MM.1S (cell line): ENCODE measurements around the gene SATB2.

Source experiments
- DNase-seq: peaks from one replicate; pipeline ENCODE4 v3.0.0-alpha.2; 2015
- H2AFZ ChIP-seq: fragments of 300-600 bp; sonication (generic); 2 replicates; pipeline ENCODE4 v1.6.0; 2016; ENCODE audit warnings: antibody characterized with exemption, low read length
- H3F3A ChIP-seq: fragments of 300-600 bp; sonication (generic); 2 replicates; pipeline ENCODE4 v1.6.1; 2016; ENCODE audit warnings: mild to moderate bottlenecking, antibody characterized with exemption, low read length, moderate library complexity, mixed read lengths; ENCODE audit not compliant: insufficient read depth
- H3K27ac ChIP-seq: fragments of 300-600 bp; sonication (generic); 2 replicates; pipeline ENCODE4 v1.5.1; 2016; ENCODE audit warnings: mild to moderate bottlenecking, low read length
- H3K27me3 ChIP-seq: fragments of 300-600 bp; sonication (generic); replicated peaks from 2 replicates; pipeline ENCODE4 v1.6.0; 2016; ENCODE audit warnings: low read length; ENCODE audit not compliant: insufficient read depth
- H3K36me3 ChIP-seq: fragments of 300-600 bp; sonication (generic); replicated peaks from 2 replicates; pipeline ENCODE4 v1.6.1; 2016; ENCODE audit warnings: mild to moderate bottlenecking, low read length, mixed read lengths; ENCODE audit not compliant: insufficient read depth
- H3K4me1 ChIP-seq: fragments of 300-600 bp; sonication (generic); 2 replicates; pipeline ENCODE4 v1.6.1; 2016; ENCODE audit warnings: low read length, mixed read lengths
- H3K4me2 ChIP-seq: fragments of 300-600 bp; sonication (generic); 2 replicates; pipeline ENCODE4 v1.6.0; 2016; ENCODE audit warnings: low read depth, low read length
- H3K4me3 ChIP-seq: fragments of 300-600 bp; sonication (generic); 2 replicates; pipeline ENCODE4 v1.5.1; 2016; ENCODE audit warnings: low read length, mixed read lengths
- H3K79me2 ChIP-seq: fragments of 300-600 bp; sonication (generic); 2 replicates; pipeline ENCODE4 v1.6.1; 2016; ENCODE audit warnings: mixed run types, low read length, mixed read lengths
- H3K9ac ChIP-seq: fragments of 300-600 bp; sonication (generic); 2 replicates; pipeline ENCODE4 v1.6.1; 2016; ENCODE audit warnings: low read length, mixed read lengths
- H3K9me2 ChIP-seq: fragments of 300-600 bp; sonication (generic); replicated peaks from 2 replicates; pipeline ENCODE4 v1.6.1; 2016; ENCODE audit warnings: mild to moderate bottlenecking, low read length, mixed read lengths; ENCODE audit not compliant: insufficient read depth
- H3K9me3 ChIP-seq: fragments of 300-600 bp; sonication (generic); replicated peaks from 2 replicates; pipeline ENCODE4 v1.6.1; 2016; ENCODE audit warnings: mild to moderate bottlenecking, low read length, mixed read lengths; ENCODE audit not compliant: insufficient read depth
- H4K20me1 ChIP-seq: fragments of 300-600 bp; sonication (generic); 2 replicates; pipeline ENCODE4 v1.6.1; 2016; ENCODE audit warnings: mild to moderate bottlenecking, low read length, moderate library complexity, mixed read lengths; ENCODE audit not compliant: insufficient read depth
- EZH2 ChIP-seq: fragments of 300-600 bp; sonication (generic); optimal IDR thresholded peaks from 2 replicates; pipeline ENCODE3; 2017; ENCODE audit warnings: low read depth, mild to moderate bottlenecking, antibody characterized with exemption, low read length, mixed read lengths
- EZH2phosphoT487 ChIP-seq: fragments of 300-600 bp; sonication (generic); IDR thresholded peaks from 2 replicates; pipeline ENCODE4 v1.6.1; 2018; ENCODE audit warnings: antibody characterized with exemption, low read length
- TF ChIP-seq, protein P1 (sequence below): fragments of 300-600 bp; sonication (generic); IDR thresholded peaks from 2 replicates; pipeline ENCODE4 v1.5.1; 2016; ENCODE audit warnings: antibody characterized with exemption, low read length, mixed read lengths

SATB2 gene

DNA sequence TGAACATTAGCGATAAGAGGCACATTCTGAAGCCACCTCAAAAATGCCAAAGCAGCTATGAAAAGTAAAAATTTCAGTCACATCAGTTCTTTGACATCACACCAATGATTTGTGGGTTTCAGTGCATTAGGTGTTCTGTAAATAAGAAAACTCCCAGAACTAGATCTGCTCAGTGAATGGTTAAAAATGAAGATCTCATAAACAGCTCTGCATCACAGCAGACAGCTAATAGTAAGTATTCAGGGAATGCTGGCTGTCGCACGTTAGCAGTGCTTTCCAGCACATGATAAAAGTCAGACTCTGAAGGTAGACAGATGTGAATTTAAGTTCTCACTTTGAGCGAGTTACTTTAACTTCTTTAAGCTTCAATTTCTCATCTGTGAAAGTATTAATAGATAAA lies 154.9 kb downstream of the SATB2 start:
- no peaks in the 10 kb centered on the region for H3K9me3 ChIP-seq
- no peak overlapping the region for H2AFZ ChIP-seq
- no peaks in the 10 kb centered on the region for H3K4me1 ChIP-seq
- no peak overlapping the region for H3K9ac ChIP-seq
- H4K20me1 ChIP-seq = no peaks in the 10 kb centered on the region
- no peaks in the 10 kb centered on the region for H3K79me2 ChIP-seq
- no peaks in the 10 kb centered on the region for H3K27me3 ChIP-seq
- no peaks in the 10 kb centered on the region for H3F3A ChIP-seq
- no peak overlapping the region for H3K4me2 ChIP-seq
- no peak for DNase-seq
- H3K4me3 ChIP-seq = no peak overlapping the region
- no peaks in the 10 kb centered on the region for H3K36me3 ChIP-seq
- no peaks in the 10 kb centered on the region for H3K9me2 ChIP-seq
- TF ChIP-seq EZH2phosphoT487 (no peak), EZH2 (no peak)
- TF ChIP-seq, protein P1, sequence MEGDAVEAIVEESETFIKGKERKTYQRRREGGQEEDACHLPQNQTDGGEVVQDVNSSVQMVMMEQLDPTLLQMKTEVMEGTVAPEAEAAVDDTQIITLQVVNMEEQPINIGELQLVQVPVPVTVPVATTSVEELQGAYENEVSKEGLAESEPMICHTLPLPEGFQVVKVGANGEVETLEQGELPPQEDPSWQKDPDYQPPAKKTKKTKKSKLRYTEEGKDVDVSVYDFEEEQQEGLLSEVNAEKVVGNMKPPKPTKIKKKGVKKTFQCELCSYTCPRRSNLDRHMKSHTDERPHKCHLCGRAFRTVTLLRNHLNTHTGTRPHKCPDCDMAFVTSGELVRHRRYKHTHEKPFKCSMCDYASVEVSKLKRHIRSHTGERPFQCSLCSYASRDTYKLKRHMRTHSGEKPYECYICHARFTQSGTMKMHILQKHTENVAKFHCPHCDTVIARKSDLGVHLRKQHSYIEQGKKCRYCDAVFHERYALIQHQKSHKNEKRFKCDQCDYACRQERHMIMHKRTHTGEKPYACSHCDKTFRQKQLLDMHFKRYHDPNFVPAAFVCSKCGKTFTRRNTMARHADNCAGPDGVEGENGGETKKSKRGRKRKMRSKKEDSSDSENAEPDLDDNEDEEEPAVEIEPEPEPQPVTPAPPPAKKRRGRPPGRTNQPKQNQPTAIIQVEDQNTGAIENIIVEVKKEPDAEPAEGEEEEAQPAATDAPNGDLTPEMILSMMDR = no peak
- H3K27ac ChIP-seq = no peak overlapping the region

DNA sequence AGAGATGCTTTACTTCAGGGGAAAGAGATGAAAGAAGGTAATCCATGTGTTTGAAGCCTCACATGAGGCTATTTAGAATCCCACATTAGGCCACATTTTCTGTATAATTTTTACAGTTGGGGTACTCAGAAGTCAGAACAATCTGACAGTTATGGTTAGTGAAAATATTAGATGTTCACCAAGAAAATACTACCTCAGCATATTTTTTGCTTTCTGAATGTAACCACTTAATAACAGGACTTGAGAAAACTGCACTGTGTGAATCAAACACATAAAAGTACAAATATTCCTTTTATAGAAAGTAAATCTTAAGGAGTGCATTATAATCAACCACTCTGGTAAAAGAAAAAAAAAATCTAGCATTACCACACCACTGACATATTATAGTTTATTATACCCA lies 169.3 kb downstream of the SATB2 start:
- H3K27ac ChIP-seq = no peak overlapping the region
- H2AFZ ChIP-seq = no peak overlapping the region
- H3K9ac ChIP-seq = no peak overlapping the region
- H3K4me1 ChIP-seq = no peaks in the 10 kb centered on the region
- DNase-seq = no peak
- no peak overlapping the region for H3K4me2 ChIP-seq
- H3F3A ChIP-seq = no peaks in the 10 kb centered on the region
- no peaks in the 10 kb centered on the region for H3K9me2 ChIP-seq
- no peaks in the 10 kb centered on the region for H4K20me1 ChIP-seq
- H3K36me3 ChIP-seq = no peaks in the 10 kb centered on the region
- TF ChIP-seq EZH2 (no peak), EZH2phosphoT487 (no peak)
- TF ChIP-seq, protein P1 = no peak
- H3K4me3 ChIP-seq = no peak overlapping the region
- no peaks in the 10 kb centered on the region for H3K79me2 ChIP-seq
- H3K9me3 ChIP-seq = no peaks in the 10 kb centered on the region
- H3K27me3 ChIP-seq = no peaks in the 10 kb centered on the region

- no peaks in the 10 kb centered on the region for H3K9me3 ChIP-seq
- no peak overlapping the region for H3K4me2 ChIP-seq
- no peaks in the 10 kb centered on the region for H3F3A ChIP-seq
- no peak overlapping the region for H3K27ac ChIP-seq
- no peaks in the 10 kb centered on the region for H3K27me3 ChIP-seq
- H3K4me3 ChIP-seq = no peak overlapping the region
- peak; percentile 9 for DNase-seq
- H3K36me3 ChIP-seq = no peaks in the 10 kb centered on the region
- no peaks in the 10 kb centered on the region for H3K9me2 ChIP-seq
- TF ChIP-seq EZH2phosphoT487 (no peak), EZH2 (no peak)
- TF ChIP-seq, protein P1 = no peak
- H3K4me1 ChIP-seq = 0 out of 2 replicates have a peak, but pooled peaks cover 4% of the 10 kb centered on the region
- H4K20me1 ChIP-seq = no peaks in the 10 kb centered on the region
- H2AFZ ChIP-seq = no peak overlapping the region
- no peaks in the 10 kb centered on the region for H3K79me2 ChIP-seq
- H3K9ac ChIP-seq = no peak overlapping the region
These were observed 175.4 kb downstream of the SATB2 start for GRCh38 chr2:199282309-199282708.
